ENCODE results near the gene COPG1. TPM values are rescaled to one million over a fixed set of nuclear protein-coding genes. Genes with fewer than 3 reads are reported as not detected.

Gene COPG1
- total and polyA plus RNA-seq, 2 of the 13 experiments (the other 11 are each of a cell fraction or from before 2014, with no cell fraction given) = 98.6 to 166 TPM

GRCh38 chr3:129224984-129225393, 24.4 kb upstream of the COPG1 start (continued):
- TF ChIP-seq TRAFD1 (CRISPR knock-in tag; IDR thresholded peaks at IDR 0.05; ENCODE audit: borderline replicate concordance) (no peak), RARA (CRISPR knock-in tag; IDR thresholded peaks at IDR 0.05) (peak; percentile 58)

- H3K9ac ChIP-seq (ENCODE audit: insufficient read depth, low read depth, low read length) = no peak overlapping the region
- FAIRE-seq (no peak), ATAC-seq (no peak)
Observed at GRCh38 chr3:129226374-129226773, 23.0 kb upstream of the COPG1 start.

More at GRCh38 chr3:129226374-129226773, 23.0 kb upstream of the COPG1 start:
- Histone ChIP-seq H3K4me3 (replicated peaks in 1 of 3; ENCODE audit: insufficient read depth in 1 of 3, low read depth in 2 of 3, low read length in 3 of 3) (no peak overlapping the region), H3K4me2 (ENCODE audit: low read depth, low read length) (no peak overlapping the region), H2AFZ (ENCODE audit: low read length) (peak overlapping the region; percentile 2), H3K79me2 (ENCODE audit: insufficient read depth, low read length) (no peaks in the 10 kb centered on the region), H4K20me1 (ENCODE audit: insufficient read depth, low read length) (no peaks in the 10 kb centered on the region), H3K9me3 (ENCODE audit: low read length) (no peaks in the 10 kb centered on the region), H3K4me1 (ENCODE audit: insufficient read depth, low read length) (peaks cover 72% of the 10 kb centered on the region), H3K36me3 (replicated peaks in 1 of 2; ENCODE audit: control insufficient read depth in 1 of 2, insufficient read depth in 2 of 2, low read length in 2 of 2) (no peaks in the 10 kb centered on the region), H3K27ac (ENCODE audit: extremely low read length, insufficient read depth, low read length) (no peak overlapping the region), H3K27me3 (ENCODE audit: control insufficient read depth in 1 of 2, insufficient read depth in 2 of 2, low read length in 2 of 2) (no peaks in the 10 kb centered on the region)
- no peak for DNase-seq (ENCODE audit: low spot score)
- in situ Hi-C loops (cut with HindIII; ENCODE audit: extremely low pct_ligation_motif_present, low pct_unique_long_range_greater_than_20kb) (no loop called here), intact Hi-C loops (cut with micrococcal nuclease; ENCODE audit: unreplicated experiment) (loop anchor here (5.0 kb wide), 1 partner anchor 44 kb away; the partner anchor contains the start of gene CNBP)
- CTCF ChIA-PET (ENCODE audit: low intra/inter-chr PET ratio, low total read pairs) = no interaction called here
- 97% methylated on average over 6 of the region's 6 CpGs for WGBS (ENCODE audit: low lambda C conversion rate)
- no TSS peak for BruUV-seq (replicated peaks)
- no peak for TF ChIP-seq NR2F6 (IDR thresholded peaks at IDR 0.05)
- no peak for TF ChIP-seq NR2F6 (CRISPR knock-in tag; IDR thresholded peaks at IDR 0.05)
- no peak for TF ChIP-seq ZNF607 (CRISPR knock-in tag; IDR thresholded peaks at IDR 0.05; ENCODE audit: borderline replicate concordance)
- no peak for TF ChIP-seq ZBTB21 (CRISPR knock-in tag; IDR thresholded peaks at IDR 0.05)
- no peak for TF ChIP-seq ZNF20 (CRISPR knock-in tag; IDR thresholded peaks at IDR 0.05)
- TF ChIP-seq KDM1A (CRISPR knock-in tag; IDR thresholded peaks at IDR 0.05) = no peak
- no peak for TF ChIP-seq KDM5A (IDR thresholded peaks at IDR 0.05; ENCODE audit: borderline replicate concordance, low read length)
- no peak for TF ChIP-seq ATF4 (CRISPR knock-in tag; IDR thresholded peaks at IDR 0.05)
- no peak for TF ChIP-seq JUND (CRISPR knock-in tag; IDR thresholded peaks at IDR 0.05)
- no peak for TF ChIP-seq ZKSCAN5 (CRISPR knock-in tag; IDR thresholded peaks at IDR 0.05)
- no peak for TF ChIP-seq GTF2F1 (IDR thresholded peaks at IDR 0.05; ENCODE audit: low read length)
- no peak for TF ChIP-seq ZNF207 (IDR thresholded peaks at IDR 0.05; ENCODE audit: borderline replicate concordance)
- TF ChIP-seq ZSCAN5A (CRISPR knock-in tag; IDR thresholded peaks at IDR 0.05; ENCODE audit: borderline replicate concordance) = no peak
- POLR2A ChIA-PET = interaction anchor here (0.8 to 2.0 kb wide), 2 partner anchors 23 to 40 kb away, joined by 3 to 15 read pairs; partner anchors contain the start of gene COPG1
